DND-41 (cell line): Measurements from ENCODE around the gene MFSD12.

Experiments used
- ATAC-seq: fragments of 200-7000 bp; cut with Tn5 transposase; 3 replicates; pipeline ENCODE4 v1.9.1; 2021; ENCODE audit warnings: low read depth; ENCODE audit not compliant: insufficient read depth
- DNase-seq: peaks from one replicate; pipeline ENCODE4 v3.0.0-alpha.2; 2020
- H2AFZ ChIP-seq: 2 replicates; pipeline ENCODE4 v1.6.0; 2012; ENCODE audit warnings: low read depth, low read length
- H3K27ac ChIP-seq: 2 replicates; pipeline ENCODE4 v1.5.1; 2012; ENCODE audit warnings: low read length, inconsistent platforms
- H3K27me3 ChIP-seq: fragments of 200-600 bp; sonication (generic); 2 replicates; pipeline ENCODE4 v1.6.0; 2012; ENCODE audit warnings: low read length, mild to moderate bottlenecking, inconsistent platforms; ENCODE audit not compliant: insufficient read depth, poor library complexity
- H3K36me3 ChIP-seq: 2 replicates; pipeline ENCODE4 v1.5.1; 2012; ENCODE audit warnings: low read length, inconsistent platforms; ENCODE audit not compliant: insufficient read depth
- H3K4me1 ChIP-seq: 2 replicates; pipeline ENCODE4 v1.5.1; 2012; ENCODE audit warnings: mild to moderate bottlenecking, low read length; ENCODE audit not compliant: insufficient read depth
- H3K4me2 ChIP-seq: 2 replicates; pipeline ENCODE4 v1.6.0; 2012; ENCODE audit warnings: mild to moderate bottlenecking, moderate library complexity, low read length, inconsistent platforms; ENCODE audit not compliant: insufficient read depth
- H3K4me3 ChIP-seq, 2 experiments: fragments of 200-600 bp in 1 of 2; shearing (Covaris generic) in 1 of 2; 2 replicates each; pipeline ENCODE4 v1.5.1; 2012 to 2016; ENCODE audit warnings: inconsistent platforms in 2 of 2, low read length in 2 of 2, mild to moderate bottlenecking in 2 of 2, low read depth in 1 of 2, moderate library complexity in 1 of 2
- H3K79me2 ChIP-seq: 2 replicates; pipeline ENCODE4 v1.6.0; 2012; ENCODE audit warnings: low read length, inconsistent platforms; ENCODE audit not compliant: insufficient read depth
- H3K9ac ChIP-seq: 2 replicates; pipeline ENCODE4 v1.6.0; 2012; ENCODE audit warnings: low read depth, mild to moderate bottlenecking, inconsistent platforms, low read length, moderate library complexity
- H3K9me3 ChIP-seq: 2 replicates; pipeline ENCODE4 v1.5.1; 2012; ENCODE audit warnings: low read length, moderate library complexity, mild to moderate bottlenecking, inconsistent platforms; ENCODE audit not compliant: insufficient read depth, severe bottlenecking
- H4K20me1 ChIP-seq: 2 replicates; pipeline ENCODE4 v1.6.0; 2012; ENCODE audit warnings: low read length; ENCODE audit not compliant: insufficient read depth
- EZH2 ChIP-seq: IDR thresholded peaks from 3 replicates; pipeline ENCODE4 v1.6.1; 2012; ENCODE audit warnings: borderline replicate concordance, low read depth, mild to moderate bottlenecking, moderate library complexity, low read length, inconsistent platforms; ENCODE audit not compliant: severe bottlenecking
- TF ChIP-seq, protein P1 (sequence below): IDR thresholded peaks from 2 replicates; pipeline ENCODE4 v1.5.1; 2012; ENCODE audit warnings: borderline replicate concordance, low read length, moderate library complexity, mild to moderate bottlenecking; ENCODE audit not compliant: poor library complexity, severe bottlenecking; ENCODE audit errors: extremely low read depth

Gene MFSD12

DNA sequence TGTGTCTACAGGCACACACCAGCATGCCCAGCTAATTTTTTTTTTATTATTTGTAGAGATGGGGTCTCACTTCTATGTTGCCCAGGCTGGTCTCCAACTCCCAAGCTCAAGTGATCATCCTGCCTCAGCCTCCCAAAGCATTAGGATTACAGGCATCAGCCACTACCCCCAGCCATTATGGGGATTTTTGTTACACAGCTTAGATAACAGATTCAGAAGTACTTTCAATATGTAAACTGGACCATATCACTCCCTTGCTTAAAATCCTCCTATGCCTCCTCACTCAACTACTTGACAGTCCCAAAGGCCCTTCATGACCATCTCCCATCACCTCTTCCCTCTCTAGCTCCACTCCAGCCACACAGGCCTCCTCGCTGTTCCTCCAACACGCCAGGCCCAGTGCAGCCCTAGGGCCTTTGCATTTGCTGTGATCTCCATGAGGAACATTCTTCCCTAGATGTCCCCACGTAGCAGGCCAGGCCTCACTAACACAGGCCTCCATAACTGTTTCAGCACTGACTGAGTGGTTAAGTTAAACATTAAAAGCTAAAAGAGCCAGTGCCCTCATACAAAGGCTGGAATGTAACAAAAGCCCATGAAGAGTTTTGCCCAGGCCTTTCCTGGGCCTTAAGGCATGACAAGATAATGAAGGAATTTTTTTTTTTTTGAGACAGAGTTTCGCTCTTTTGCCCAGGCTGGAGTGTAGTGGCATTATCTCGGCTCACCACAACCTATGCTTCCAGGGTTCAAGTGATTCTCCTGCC lies 59.4 kb downstream of the MFSD12 start:
- no peaks in the 10 kb centered on the region for H3K27me3 ChIP-seq
- TF ChIP-seq, protein P1, sequence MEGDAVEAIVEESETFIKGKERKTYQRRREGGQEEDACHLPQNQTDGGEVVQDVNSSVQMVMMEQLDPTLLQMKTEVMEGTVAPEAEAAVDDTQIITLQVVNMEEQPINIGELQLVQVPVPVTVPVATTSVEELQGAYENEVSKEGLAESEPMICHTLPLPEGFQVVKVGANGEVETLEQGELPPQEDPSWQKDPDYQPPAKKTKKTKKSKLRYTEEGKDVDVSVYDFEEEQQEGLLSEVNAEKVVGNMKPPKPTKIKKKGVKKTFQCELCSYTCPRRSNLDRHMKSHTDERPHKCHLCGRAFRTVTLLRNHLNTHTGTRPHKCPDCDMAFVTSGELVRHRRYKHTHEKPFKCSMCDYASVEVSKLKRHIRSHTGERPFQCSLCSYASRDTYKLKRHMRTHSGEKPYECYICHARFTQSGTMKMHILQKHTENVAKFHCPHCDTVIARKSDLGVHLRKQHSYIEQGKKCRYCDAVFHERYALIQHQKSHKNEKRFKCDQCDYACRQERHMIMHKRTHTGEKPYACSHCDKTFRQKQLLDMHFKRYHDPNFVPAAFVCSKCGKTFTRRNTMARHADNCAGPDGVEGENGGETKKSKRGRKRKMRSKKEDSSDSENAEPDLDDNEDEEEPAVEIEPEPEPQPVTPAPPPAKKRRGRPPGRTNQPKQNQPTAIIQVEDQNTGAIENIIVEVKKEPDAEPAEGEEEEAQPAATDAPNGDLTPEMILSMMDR: no peak
- TF ChIP-seq EZH2: no peak
- H3K36me3 ChIP-seq: peaks cover 37% of the 10 kb centered on the region
- no peak for ATAC-seq
- no peak overlapping the region for H3K4me3 ChIP-seq
- no peak overlapping the region for H3K27ac ChIP-seq
- peaks cover 7% of the 10 kb centered on the region; the same call in 1 of the 2 replicates for H4K20me1 ChIP-seq
- H3K79me2 ChIP-seq: peaks cover 51% of the 10 kb centered on the region
- no peak overlapping the region for H3K9ac ChIP-seq
- H3K9me3 ChIP-seq: no peaks in the 10 kb centered on the region
- 0 out of 2 replicates have a peak overlapping the region, but pooled peaks have one; percentile 7 for H3K4me2 ChIP-seq
- no peak for DNase-seq
- H2AFZ ChIP-seq: no peak overlapping the region
- H3K4me1 ChIP-seq: peaks cover 74% of the 10 kb centered on the region

- H3K36me3 ChIP-seq: peaks cover 50% of the 10 kb centered on the region
Observed at GRCh38 chr19:3496392-3497273, 60.8 kb downstream of the MFSD12 start.

DNA sequence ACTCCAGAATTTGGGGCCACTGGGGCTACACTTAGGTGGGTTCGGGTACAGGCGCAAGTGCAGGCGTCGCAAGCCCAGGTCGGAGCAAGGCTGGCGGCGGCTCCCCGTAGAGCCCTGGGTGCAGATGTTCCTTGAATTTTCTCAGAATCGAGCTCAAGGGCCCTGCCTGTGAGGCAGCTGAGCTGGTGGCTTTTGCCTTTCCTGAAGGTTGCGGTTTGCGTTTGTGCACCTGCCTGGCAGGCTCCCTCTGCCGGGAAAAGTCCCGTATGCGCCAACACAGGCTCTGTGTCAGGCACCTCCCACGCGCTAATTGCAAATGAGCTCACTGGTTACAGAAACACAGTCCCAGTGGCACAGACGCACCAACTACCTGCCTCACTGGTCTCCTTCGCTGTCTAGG lies 62.8 kb downstream of the MFSD12 start:
- ATAC-seq (peak; percentile 88), DNase-seq (peak; percentile 96)
- TF ChIP-seq EZH2: no peak
- TF ChIP-seq, protein P1: peak; percentile 75

More at GRCh38 chr19:3496392-3497273, 60.8 kb downstream of the MFSD12 start:
- no peak for TF ChIP-seq EZH2
- TF ChIP-seq, protein P1: no peak
- Histone ChIP-seq H3K4me1 (peaks cover 82% of the 10 kb centered on the region), H4K20me1 (peaks cover 7% of the 10 kb centered on the region; the same call in 1 of the 2 replicates), H3K27ac (no peak overlapping the region), H3K4me3 (no peak overlapping the region), H3K9me3 (no peaks in the 10 kb centered on the region), H3K4me2 (no peak overlapping the region), H3K9ac (no peak overlapping the region), H2AFZ (no peak overlapping the region), H3K27me3 (no peaks in the 10 kb centered on the region), H3K79me2 (peaks cover 62% of the 10 kb centered on the region)
- ATAC-seq: no peak
- no peak for DNase-seq

More for the DNA sequence above, 62.8 kb downstream of the MFSD12 start:
- Histone ChIP-seq H3K9me3 (no peaks in the 10 kb centered on the region), H2AFZ (peak overlapping the region; percentile 40), H3K27me3 (no peaks in the 10 kb centered on the region), H3K4me3 (peak overlapping the region; percentile 6 to 64; a peak in 3 of 4 replicates), H3K36me3 (peaks cover 67% of the 10 kb centered on the region), H4K20me1 (peaks cover 7% of the 10 kb centered on the region; the same call in 1 of the 2 replicates), H3K27ac (peak overlapping the region; percentile 97), H3K4me1 (peaks cover 68% of the 10 kb centered on the region), H3K79me2 (peaks cover 51% of the 10 kb centered on the region), H3K4me2 (peak overlapping the region; percentile 86), H3K9ac (peak overlapping the region; percentile 72)
